Endothelial cell (in vitro differentiated cells): Measurements from ENCODE around the gene TRPT1. TPM values are rescaled to one million over a fixed set of nuclear protein-coding genes. Genes with fewer than 3 reads are reported as not detected.
A peak's percentile ranks its signal among the peaks of the same experiment; 100 is the strongest.

Experiments used
- DNase-seq: peaks from one replicate; pipeline ENCODE4 v3.0.0; 2021; ENCODE audit warnings: low spot score
- H3K27ac Mint-ChIP-seq: one replicate; pipeline ENCODE4 v1.8.0; 2021; ENCODE audit warnings: mixed read lengths, inconsistent platforms; ENCODE audit not compliant: unreplicated experiment
- H3K27me3 Mint-ChIP-seq: one replicate; pipeline ENCODE4 v1.8.0; 2021; ENCODE audit warnings: mild to moderate bottlenecking, moderate library complexity, mixed read lengths, inconsistent platforms; ENCODE audit not compliant: unreplicated experiment
- H3K36me3 Mint-ChIP-seq: one replicate; pipeline ENCODE4 v1.8.0; 2021; ENCODE audit warnings: mild to moderate bottlenecking, low read depth, mixed read lengths, inconsistent platforms; ENCODE audit not compliant: unreplicated experiment
- H3K4me1 Mint-ChIP-seq: one replicate; pipeline ENCODE4 v1.8.0; 2021; ENCODE audit warnings: mild to moderate bottlenecking, mixed read lengths, inconsistent platforms; ENCODE audit not compliant: unreplicated experiment
- H3K4me3 Mint-ChIP-seq: one replicate; pipeline ENCODE4 v1.8.0; 2021; ENCODE audit warnings: mild to moderate bottlenecking, mixed read lengths, inconsistent platforms; ENCODE audit not compliant: unreplicated experiment
- H3K9me3 Mint-ChIP-seq: one replicate; pipeline ENCODE4 v1.8.0; 2021; ENCODE audit warnings: mixed read lengths, inconsistent platforms; ENCODE audit not compliant: unreplicated experiment
- CTCF ChIP-seq: fragments of 200-600 bp; sonication (generic); IDR thresholded peaks from one replicate; pipeline ENCODE4 v1.5.0; 2021; ENCODE audit warnings: antibody characterized with exemption; ENCODE audit not compliant: unreplicated experiment
- total RNA-seq: library from RNA; stranded (reverse); fragmentation: NEBNext Ultra II Directional; extraction: Animal tissue kit (Norgen Biotek cat#: 25700); gene quantifications from one replicate; pipeline ENCODE4 v1.2.1, GENCODE V29; 2021; ENCODE audit not compliant: unreplicated experiment

Gene TRPT1
- total RNA-seq, 1 donor from 2014 or later = 23.2 TPM

GRCh38 chr11:64183890-64184289, 42.1 kb downstream of the TRPT1 start:
- Mint-ChIP-seq H3K4me3 (peak overlapping the region; percentile 65), H3K27ac (no peak overlapping the region), H3K36me3 (peaks cover 3% of the 10 kb centered on the region), H3K9me3 (no peaks in the 10 kb centered on the region), H3K27me3 (peaks cover 13% of the 10 kb centered on the region), H3K4me1 (peaks cover 8% of the 10 kb centered on the region)
- TF ChIP-seq CTCF = no peak
- DNase-seq = no peak

GRCh38 chr11:64181506-64182411, 44.2 kb downstream of the TRPT1 start:
- Mint-ChIP-seq H3K4me1 (peaks cover 8% of the 10 kb centered on the region), H3K27me3 (peaks cover 13% of the 10 kb centered on the region), H3K4me3 (no peak overlapping the region), H3K9me3 (no peaks in the 10 kb centered on the region), H3K36me3 (peaks cover 3% of the 10 kb centered on the region), H3K27ac (peak overlapping the region; percentile 52)
- peak; percentile 55 for DNase-seq
- TF ChIP-seq CTCF = no peak

- Mint-ChIP-seq H3K4me1 (peaks cover 8% of the 10 kb centered on the region), H3K27me3 (peaks cover 11% of the 10 kb centered on the region), H3K4me3 (no peak overlapping the region), H3K9me3 (no peaks in the 10 kb centered on the region), H3K27ac (no peak overlapping the region), H3K36me3 (peaks cover 2% of the 10 kb centered on the region)
- DNase-seq = no peak
- TF ChIP-seq CTCF = no peak
Observed at GRCh38 chr11:64180891-64181290, 45.1 kb downstream of the TRPT1 start.

GRCh38 chr11:64178951-64179639, 46.9 kb downstream of the TRPT1 start:
- H3K9me3 Mint-ChIP-seq = peaks cover 3% of the 10 kb centered on the region
- H3K27me3 Mint-ChIP-seq = peaks cover 7% of the 10 kb centered on the region
- H3K4me3 Mint-ChIP-seq = no peak overlapping the region
- DNase-seq = no peak
- no peak for TF ChIP-seq CTCF
- peaks cover 3% of the 10 kb centered on the region for H3K36me3 Mint-ChIP-seq
- no peak overlapping the region for H3K27ac Mint-ChIP-seq
- H3K4me1 Mint-ChIP-seq = peaks cover 3% of the 10 kb centered on the region

GRCh38 chr11:64178203-64178602, 47.8 kb downstream of the TRPT1 start:
- no peak for TF ChIP-seq CTCF
- no peak overlapping the region for H3K27ac Mint-ChIP-seq

More at GRCh38 chr11:64178203-64178602, 47.8 kb downstream of the TRPT1 start:
- H3K4me1 Mint-ChIP-seq = no peaks in the 10 kb centered on the region
- peaks cover 7% of the 10 kb centered on the region for H3K36me3 Mint-ChIP-seq
- peaks cover 5% of the 10 kb centered on the region for H3K9me3 Mint-ChIP-seq
- peaks cover 4% of the 10 kb centered on the region for H3K27me3 Mint-ChIP-seq
- no peak for DNase-seq
- no peak overlapping the region for H3K4me3 Mint-ChIP-seq
